Lower leg skin (tissue), 3 donors: ENCODE results near the gene F3.

Experiments
- CTCF ChIP-seq, 3 donors: fragments of 450-650 bp; IDR thresholded peaks; one replicate each; pipeline ENCODE4 v1.5.1; 2016; ENCODE audit warnings: antibody characterized with exemption in 3 of 3, mild to moderate bottlenecking in 3 of 3, moderate library complexity in 2 of 3
- POLR2A ChIP-seq, 2 donors: fragments of 450-650 bp; IDR thresholded peaks; one replicate each; pipeline ENCODE4 v1.6.1; 2016 to 2017; ENCODE audit warnings: antibody characterized with exemption in 2 of 2, mild to moderate bottlenecking in 1 of 2, moderate library complexity in 1 of 2

GRCh38 chr1:94528826-94529225 is 12.7 kb downstream of the F3 start:
- TF ChIP-seq CTCF (IDR thresholded peaks at IDR 0.05) (no peak), POLR2A (IDR thresholded peaks at IDR 0.05) (no peak)
